Measurements from ENCODE around the gene CLUH.

Gene CLUH

GRCh38 chr17:2718150-2718938, 6.8 kb upstream of the CLUH start:
- no peak for DNase-seq (ENCODE audit: low read depth)

- no peak for DNase-seq (ENCODE audit: low read depth)
Measured at GRCh38 chr17:2716649-2717048, 5.1 kb upstream of the CLUH start.

- DNase-seq (ENCODE audit: low read depth), result no peak
Measured at GRCh38 chr17:2713881-2714280, 2.3 kb upstream of the CLUH start.

- DNase-seq (ENCODE audit: low read depth), result no peak
Measured at GRCh38 chr17:2712300-2713043, 908 bp upstream of the CLUH start.

- DNase-seq (ENCODE audit: low read depth), result no peak
Measured at GRCh38 chr17:2710803-2711607, 559 bp downstream of the CLUH start.

- no peak for DNase-seq (ENCODE audit: low read depth)
Measured at GRCh38 chr17:2710071-2710802, 1.3 kb downstream of the CLUH start.

- no peak for DNase-seq (ENCODE audit: low read depth)
Measured at GRCh38 chr17:2709183-2709661, 2.3 kb downstream of the CLUH start.

- no peak for DNase-seq (ENCODE audit: low read depth)
Measured at GRCh38 chr17:2708585-2709182, 2.9 kb downstream of the CLUH start.

- no peak for DNase-seq (ENCODE audit: low read depth)
Measured at GRCh38 chr17:2707721-2708584, 3.6 kb downstream of the CLUH start.

- DNase-seq (ENCODE audit: low read depth), result no peak
Measured at GRCh38 chr17:2706911-2707510, 4.6 kb downstream of the CLUH start.

GRCh38 chr17:2705888-2706795, 5.4 kb downstream of the CLUH start:
- no peak for DNase-seq (ENCODE audit: low read depth)

- no peak for DNase-seq (ENCODE audit: low read depth)
Measured at GRCh38 chr17:2705263-2705662, 6.3 kb downstream of the CLUH start.

GRCh38 chr17:2704890-2705248, 6.7 kb downstream of the CLUH start:
- no peak for DNase-seq (ENCODE audit: low read depth)

GRCh38 chr17:2704031-2704889, 7.3 kb downstream of the CLUH start:
- no peak for DNase-seq (ENCODE audit: low read depth)

GRCh38 chr17:2703606-2704005, 8.0 kb downstream of the CLUH start:
- no peak for DNase-seq (ENCODE audit: low read depth)

GRCh38 chr17:2703181-2703580, 8.4 kb downstream of the CLUH start:
- no peak for DNase-seq (ENCODE audit: low read depth)

GRCh38 chr17:2701996-2702741, 9.4 kb downstream of the CLUH start:
- no peak for DNase-seq (ENCODE audit: low read depth)
